Measurements from ENCODE around the gene BBS7. TPM values are rescaled to one million over a fixed set of nuclear protein-coding genes. Genes with fewer than 3 reads are reported as not detected.

The BBS7 gene
- total RNA-seq = 13.6 and 17.6 TPM in 2 replicates

GRCh38 chr4:121869841-121870822 lies at the start of gene BBS7:
Gene BBS7, minus strand, starts transcription at chr4:121870474. Its CDS starts 161 bp downstream, at chr4:121870313.

GRCh38 chr4:121823505-121824170 lies 46.6 kb downstream of the BBS7 start, which contains the start of gene CCNA2:
Gene CCNA2, minus strand, starts transcription at chr4:121823883. Its CDS starts 255 bp downstream, at chr4:121823628.

DNA sequence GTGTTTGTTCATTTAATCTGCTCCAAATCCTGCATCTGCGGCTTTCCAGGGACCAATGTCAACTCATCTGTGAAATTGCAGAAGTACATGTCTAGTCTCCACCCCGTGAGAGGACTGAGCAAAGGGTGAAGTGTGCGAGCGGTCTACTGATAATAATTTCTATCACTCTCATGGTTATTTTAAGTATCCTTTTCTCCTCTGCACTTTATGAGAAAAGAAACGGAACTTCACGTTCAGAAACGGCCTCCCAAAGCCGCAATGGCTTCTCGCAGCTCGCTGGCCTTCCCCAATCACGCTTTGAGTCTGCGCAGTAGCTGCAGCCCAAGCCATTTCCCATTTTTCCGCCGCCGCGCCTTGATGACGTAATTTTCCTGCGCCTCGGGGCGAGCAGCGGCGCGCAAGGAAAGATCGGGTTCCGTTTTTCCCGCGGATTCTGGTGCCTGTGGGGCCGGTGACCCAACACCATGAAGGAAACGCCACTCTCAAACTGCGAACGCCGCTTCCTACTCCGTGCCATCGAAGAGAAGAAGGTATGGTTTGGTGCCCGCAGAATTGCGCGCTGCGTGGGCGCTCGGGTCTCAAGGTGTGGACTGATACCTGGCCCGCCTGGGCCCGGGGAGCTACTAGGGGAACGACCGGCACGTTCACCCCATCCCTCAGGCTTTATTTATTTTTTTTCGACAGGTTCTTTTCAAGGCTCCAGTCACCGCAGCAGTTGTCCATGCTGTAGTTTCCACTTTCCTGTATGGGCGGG lies 69.1 kb downstream of the BBS7 start, which contains the start of gene EXOSC9:
TSS of gene EXOSC9 (plus strand) at position 363 of the 754 bp plus-strand sequence. CDS start at position 465, 102 bp downstream.

Other genes starting within 250 kb of the BBS7 start
- gene ANXA5, start 173.5 kb downstream of the BBS7 start, total RNA-seq = 286 and 340 TPM in 2 replicates
- not detected in 2 replicates for gene SMIM43, start 105.3 kb downstream of the BBS7 start, total RNA-seq
- 13.7 and 35.0 TPM in 2 replicates for gene EXOSC9, start 69.2 kb downstream of the BBS7 start, total RNA-seq
- gene CCNA2, start 46.6 kb downstream of the BBS7 start, total RNA-seq = 5.3 and 161 TPM in 2 replicates
- gene TRPC3, start 81.6 kb upstream of the BBS7 start, total RNA-seq = under 0.01 and 0.51 TPM in 2 replicates